ENCODE data around the gene AOPEP. TPM values are rescaled to one million over a fixed set of nuclear protein-coding genes. Genes with fewer than 3 reads are reported as not detected.
A peak's percentile ranks its signal among the peaks of the same experiment; 100 is the strongest.

AOPEP gene
- total RNA-seq, 4 donors from 2014 or later: 149 to 306 (median 193) TPM

DNA sequence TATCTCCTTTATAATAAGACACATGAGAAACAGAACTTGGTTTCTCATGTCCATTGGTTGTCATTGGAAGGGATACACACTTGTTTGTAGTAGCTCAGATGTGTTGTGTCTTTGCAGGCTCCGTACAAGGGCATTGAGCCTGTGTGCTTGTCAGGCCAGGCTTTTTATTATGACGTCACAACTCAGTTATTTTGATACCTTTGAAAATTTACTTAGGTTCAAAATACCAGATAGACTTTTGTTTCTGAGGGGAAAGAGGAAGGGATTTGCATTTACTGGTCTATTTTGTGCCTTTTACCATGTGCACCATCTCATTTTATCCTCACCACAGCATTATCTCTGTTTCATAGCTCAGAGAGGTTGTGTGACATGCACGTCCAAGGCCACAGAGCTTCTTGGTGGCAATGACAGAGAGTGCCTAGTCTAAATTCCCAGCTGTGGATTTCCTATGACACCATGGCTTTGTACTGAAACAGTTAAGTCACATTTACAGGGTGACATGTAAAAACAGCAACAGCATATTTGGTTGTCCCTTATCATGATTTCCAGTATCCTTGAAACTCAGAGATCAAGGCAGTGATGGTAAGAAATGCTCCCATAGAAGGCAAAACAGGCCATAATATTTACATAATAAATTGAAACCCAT is 268.7 kb downstream of the AOPEP start:
- 85% methylated on average over 3 of the region's 3 CpGs for WGBS
- TF ChIP-seq, protein P1, sequence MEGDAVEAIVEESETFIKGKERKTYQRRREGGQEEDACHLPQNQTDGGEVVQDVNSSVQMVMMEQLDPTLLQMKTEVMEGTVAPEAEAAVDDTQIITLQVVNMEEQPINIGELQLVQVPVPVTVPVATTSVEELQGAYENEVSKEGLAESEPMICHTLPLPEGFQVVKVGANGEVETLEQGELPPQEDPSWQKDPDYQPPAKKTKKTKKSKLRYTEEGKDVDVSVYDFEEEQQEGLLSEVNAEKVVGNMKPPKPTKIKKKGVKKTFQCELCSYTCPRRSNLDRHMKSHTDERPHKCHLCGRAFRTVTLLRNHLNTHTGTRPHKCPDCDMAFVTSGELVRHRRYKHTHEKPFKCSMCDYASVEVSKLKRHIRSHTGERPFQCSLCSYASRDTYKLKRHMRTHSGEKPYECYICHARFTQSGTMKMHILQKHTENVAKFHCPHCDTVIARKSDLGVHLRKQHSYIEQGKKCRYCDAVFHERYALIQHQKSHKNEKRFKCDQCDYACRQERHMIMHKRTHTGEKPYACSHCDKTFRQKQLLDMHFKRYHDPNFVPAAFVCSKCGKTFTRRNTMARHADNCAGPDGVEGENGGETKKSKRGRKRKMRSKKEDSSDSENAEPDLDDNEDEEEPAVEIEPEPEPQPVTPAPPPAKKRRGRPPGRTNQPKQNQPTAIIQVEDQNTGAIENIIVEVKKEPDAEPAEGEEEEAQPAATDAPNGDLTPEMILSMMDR (IDR thresholded peaks at IDR 0.05): no peak
- no peak for TF ChIP-seq POLR2A (IDR thresholded peaks at IDR 0.05)
- no peak for TF ChIP-seq EP300 (IDR thresholded peaks at IDR 0.05)
- no peak for TF ChIP-seq POLR2AphosphoS5 (IDR thresholded peaks at IDR 0.05)
- H3K27me3 ChIP-seq: no peaks in the 10 kb centered on the region
- peak overlapping the region; percentile 20 for H3K27ac ChIP-seq
- H3K36me3 ChIP-seq: no peaks in the 10 kb centered on the region
- H3K9me3 ChIP-seq: no peaks in the 10 kb centered on the region
- no peak for DNase-seq (ENCODE audit: low spot score in 2 of 2)
- H3K4me1 ChIP-seq: no peaks in the 10 kb centered on the region
- no peak overlapping the region for H3K4me3 ChIP-seq

DNA sequence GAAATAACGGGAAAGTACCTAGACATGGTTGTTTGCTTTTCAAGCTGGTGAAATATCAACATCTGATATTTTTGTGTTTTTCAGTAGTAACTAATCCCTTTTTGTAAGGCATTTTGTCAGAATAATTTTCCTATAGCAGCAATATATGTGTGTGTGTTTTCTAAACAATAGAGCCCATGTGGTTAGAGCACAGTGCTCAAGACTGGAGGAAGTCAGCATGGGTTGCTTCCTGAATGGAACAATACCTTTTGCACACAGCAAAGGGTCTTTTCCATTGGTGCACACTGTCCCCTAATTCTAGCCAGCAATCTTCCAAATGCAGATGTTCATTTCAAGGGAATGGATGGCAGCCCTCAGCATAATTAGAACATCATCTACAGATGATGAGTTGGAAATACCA is 270.1 kb downstream of the AOPEP start:
- no peaks in the 10 kb centered on the region for H3K27me3 ChIP-seq
- peak overlapping the region; percentile 40 for H3K27ac ChIP-seq
- no peak overlapping the region for H3K4me3 ChIP-seq
- 81% methylated on average over 1 of the region's 1 CpG for WGBS
- no peak for DNase-seq (ENCODE audit: low spot score in 2 of 2)
- H3K4me1 ChIP-seq: no peaks in the 10 kb centered on the region
- no peaks in the 10 kb centered on the region for H3K36me3 ChIP-seq
- no peak for TF ChIP-seq EP300 (IDR thresholded peaks at IDR 0.05)
- no peak for TF ChIP-seq POLR2A (IDR thresholded peaks at IDR 0.05)
- TF ChIP-seq, protein P1 (IDR thresholded peaks at IDR 0.05): no peak
- TF ChIP-seq POLR2AphosphoS5 (IDR thresholded peaks at IDR 0.05): no peak
- no peaks in the 10 kb centered on the region for H3K9me3 ChIP-seq

DNA sequence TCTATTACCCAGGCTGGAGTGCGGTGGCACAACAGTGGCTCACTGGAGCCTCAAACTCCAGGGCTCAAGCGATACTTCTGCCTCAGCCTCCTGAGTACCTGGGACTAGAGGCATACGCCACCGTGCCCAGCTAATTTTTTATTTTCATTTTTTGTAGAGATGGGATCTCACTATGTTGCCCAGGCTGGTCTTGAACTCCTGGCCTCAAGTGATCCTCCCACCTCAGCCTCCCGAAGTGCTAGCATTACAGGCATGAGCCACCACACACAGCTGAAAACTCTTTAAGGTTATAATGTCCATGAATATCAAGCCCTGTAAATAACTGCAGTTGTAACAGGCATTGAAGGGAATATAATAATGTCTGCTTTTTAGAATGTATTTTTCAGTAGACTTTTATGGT is 271.2 kb downstream of the AOPEP start:
- Histone ChIP-seq H3K27ac (no peak overlapping the region), H3K4me3 (no peak overlapping the region), H3K36me3 (no peaks in the 10 kb centered on the region), H3K9me3 (no peaks in the 10 kb centered on the region), H3K27me3 (no peaks in the 10 kb centered on the region), H3K4me1 (peaks cover 1% of the 10 kb centered on the region)
- TF ChIP-seq POLR2A (IDR thresholded peaks at IDR 0.05) (no peak), POLR2AphosphoS5 (IDR thresholded peaks at IDR 0.05) (no peak), EP300 (IDR thresholded peaks at IDR 0.05) (no peak)
- TF ChIP-seq, protein P1 (IDR thresholded peaks at IDR 0.05): no peak
- WGBS: 99% methylated on average over 5 of the region's 5 CpGs
- no peak for DNase-seq (ENCODE audit: low spot score in 2 of 2)

- WGBS: 57% methylated on average over 3 of the region's 3 CpGs
- H3K36me3 ChIP-seq: no peaks in the 10 kb centered on the region
- H3K27ac ChIP-seq: no peak overlapping the region
- H3K27me3 ChIP-seq: no peaks in the 10 kb centered on the region
- H3K4me3 ChIP-seq: no peak overlapping the region
- TF ChIP-seq, protein P1 (IDR thresholded peaks at IDR 0.05): no peak
- TF ChIP-seq POLR2A (IDR thresholded peaks at IDR 0.05) (no peak), POLR2AphosphoS5 (IDR thresholded peaks at IDR 0.05) (no peak)
- no peaks in the 10 kb centered on the region for H3K9me3 ChIP-seq
- no peak for DNase-seq (ENCODE audit: low spot score in 2 of 2)
- H3K4me1 ChIP-seq: peaks cover 18% of the 10 kb centered on the region
Measured at GRCh38 chr9:94999832-95000231, 273.3 kb downstream of the AOPEP start.

- H3K36me3 ChIP-seq: no peaks in the 10 kb centered on the region
- no peaks in the 10 kb centered on the region for H3K27me3 ChIP-seq
- H3K4me1 ChIP-seq: peaks cover 18% of the 10 kb centered on the region
- 69% methylated on average over 6 of the region's 6 CpGs for WGBS
- TF ChIP-seq, protein P1 (IDR thresholded peaks at IDR 0.05): no peak
- TF ChIP-seq POLR2A (IDR thresholded peaks at IDR 0.05): no peak
- no peaks in the 10 kb centered on the region for H3K9me3 ChIP-seq
- peak overlapping the region; percentile 64 for H3K27ac ChIP-seq
- no peak for DNase-seq (ENCODE audit: low spot score in 2 of 2)
- peak overlapping the region; percentile 26 for H3K4me3 ChIP-seq
Measured at GRCh38 chr9:95000821-95001220, 274.3 kb downstream of the AOPEP start.

Data from suprapubic skin (tissue), 4 donors.